ENCODE measurements around the gene FUCA1.
"Not testable (repeated sequence)": the region's sequence is repeated elsewhere in the genome, so short reads cannot be mapped to it uniquely, and the experiment has no call there.

- TF ChIP-seq, protein P1, sequence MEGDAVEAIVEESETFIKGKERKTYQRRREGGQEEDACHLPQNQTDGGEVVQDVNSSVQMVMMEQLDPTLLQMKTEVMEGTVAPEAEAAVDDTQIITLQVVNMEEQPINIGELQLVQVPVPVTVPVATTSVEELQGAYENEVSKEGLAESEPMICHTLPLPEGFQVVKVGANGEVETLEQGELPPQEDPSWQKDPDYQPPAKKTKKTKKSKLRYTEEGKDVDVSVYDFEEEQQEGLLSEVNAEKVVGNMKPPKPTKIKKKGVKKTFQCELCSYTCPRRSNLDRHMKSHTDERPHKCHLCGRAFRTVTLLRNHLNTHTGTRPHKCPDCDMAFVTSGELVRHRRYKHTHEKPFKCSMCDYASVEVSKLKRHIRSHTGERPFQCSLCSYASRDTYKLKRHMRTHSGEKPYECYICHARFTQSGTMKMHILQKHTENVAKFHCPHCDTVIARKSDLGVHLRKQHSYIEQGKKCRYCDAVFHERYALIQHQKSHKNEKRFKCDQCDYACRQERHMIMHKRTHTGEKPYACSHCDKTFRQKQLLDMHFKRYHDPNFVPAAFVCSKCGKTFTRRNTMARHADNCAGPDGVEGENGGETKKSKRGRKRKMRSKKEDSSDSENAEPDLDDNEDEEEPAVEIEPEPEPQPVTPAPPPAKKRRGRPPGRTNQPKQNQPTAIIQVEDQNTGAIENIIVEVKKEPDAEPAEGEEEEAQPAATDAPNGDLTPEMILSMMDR (IDR thresholded peaks at IDR 0.05; ENCODE audit: insufficient read depth, low read length) = not testable (repeated sequence)
- TF ChIP-seq GABPA, POLR2AphosphoS5 (IDR thresholded peaks at IDR 0.05; ENCODE audit: low read depth): not testable (repeated sequence)
Measured at GRCh38 chr1:23826590-23826989, 41.5 kb downstream of the FUCA1 start.
